Smooth muscle cell (in vitro differentiated cells): ENCODE data around the gene PGAP2. TPM values are rescaled to one million over a fixed set of nuclear protein-coding genes. Genes with fewer than 3 reads are reported as not detected.

Experiments used
- DNase-seq: peaks from one replicate; lab custom pipeline; 2025; ENCODE audit not compliant: unreplicated experiment; lab: John Stamatoyannopoulos, UW
- H2AFZ ChIP-seq: fragments of 200-600 bp; sonication (generic); 2 replicates; pipeline ENCODE4 v1.6.0; 2016; ENCODE audit warnings: antibody characterized with exemption, low read depth, mild to moderate bottlenecking
- H3F3A ChIP-seq: fragments of 200-600 bp; sonication (generic); 2 replicates; pipeline ENCODE4 v1.6.0; 2017; ENCODE audit warnings: antibody characterized with exemption, low read depth
- H3K27ac ChIP-seq: fragments of 200-600 bp; sonication (generic); 2 replicates; pipeline ENCODE4 v1.5.1; 2016; ENCODE audit warnings: low read depth, mild to moderate bottlenecking
- H3K27me3 ChIP-seq: fragments of 200-600 bp; sonication (generic); 2 replicates; pipeline ENCODE4 v1.6.1; 2016; ENCODE audit warnings: low read depth, mild to moderate bottlenecking
- H3K36me3 ChIP-seq: fragments of 200-600 bp; sonication (generic); 2 replicates; pipeline ENCODE4 v1.5.1; 2016; ENCODE audit warnings: low read depth
- H3K4me1 ChIP-seq: fragments of 200-600 bp; sonication (generic); 2 replicates; pipeline ENCODE4 v1.5.1; 2016; ENCODE audit warnings: low read depth
- H3K4me2 ChIP-seq: fragments of 200-600 bp; sonication (generic); 2 replicates; pipeline ENCODE4 v1.6.0; 2016; ENCODE audit warnings: mild to moderate bottlenecking
- H3K4me3 ChIP-seq: fragments of 200-600 bp; sonication (generic); 2 replicates; pipeline ENCODE4 v1.5.1; 2016; ENCODE audit warnings: mild to moderate bottlenecking
- H3K79me2 ChIP-seq: fragments of 200-600 bp; sonication (generic); 2 replicates; pipeline ENCODE4 v1.6.0; 2016; ENCODE audit warnings: low read depth, mild to moderate bottlenecking
- H3K9ac ChIP-seq: fragments of 200-600 bp; sonication (generic); 2 replicates; pipeline ENCODE4 v1.6.0; 2016; ENCODE audit warnings: low read depth
- H3K9me3 ChIP-seq: fragments of 200-600 bp; sonication (generic); replicated peaks from 2 replicates; pipeline ENCODE4 v1.5.1; 2016; ENCODE audit warnings: low read depth
- H4K20me1 ChIP-seq: fragments of 200-600 bp; sonication (generic); 2 replicates; pipeline ENCODE4 v1.6.0; 2016; ENCODE audit warnings: low read depth
- CTCF ChIP-seq: fragments of 200-600 bp; sonication (generic); IDR thresholded peaks from 2 replicates; pipeline ENCODE4 v1.5.1; 2017; ENCODE audit warnings: borderline replicate concordance, mild to moderate bottlenecking, antibody characterized with exemption; ENCODE audit not compliant: insufficient read depth, poor library complexity, severe bottlenecking
- WGBS: methylation state at CpG from one replicate; pipeline ENCODE4 v1.1.7; 2016; ENCODE audit warnings: low lambda C conversion rate; 5-methylcytosine and 5-hydroxymethylcytosine counted together
- polyA plus RNA-seq: library from polyadenylated mRNA; unstranded; fragments of >200 nt; fragmentation: Nextera tagmentation; extraction: Ambion mirVana; gene quantifications from 2 replicates; pipeline ENCODE4 v1.2.1, GENCODE V29; 2016
- total RNA-seq: library from RNA; depleted of rRNA; stranded (reverse); fragments of >200 nt; gene quantifications from 2 replicates; pipeline ENCODE4 v1.2.3, GENCODE V29; 2014

Gene PGAP2
- total and polyA plus RNA-seq, 2 experiments from 2014 or later, result 8.7 to 10.9 TPM

- peak overlapping the region; percentile 60 for H3K9ac ChIP-seq
- peak overlapping the region; percentile 78 for H3K4me3 ChIP-seq
- H3K9me3 ChIP-seq, result no peaks in the 10 kb centered on the region
- H3K27me3 ChIP-seq, result no peaks in the 10 kb centered on the region
- H3F3A ChIP-seq, result no peaks in the 10 kb centered on the region
- DNase-seq, result peak; percentile 39
- H3K4me2 ChIP-seq, result peak overlapping the region; percentile 99
- WGBS, result 9% methylated on average over 31 of the region's 40 CpGs
- peaks cover 15% of the 10 kb centered on the region for H3K4me1 ChIP-seq
- no peak overlapping the region for H3K27ac ChIP-seq
- peak overlapping the region; percentile 92 for H2AFZ ChIP-seq
- H3K36me3 ChIP-seq, result no peaks in the 10 kb centered on the region
- TF ChIP-seq CTCF, result no peak
- H4K20me1 ChIP-seq, result peaks cover 37% of the 10 kb centered on the region
- H3K79me2 ChIP-seq, result peaks cover 52% of the 10 kb centered on the region
Measured at GRCh38 chr11:3855808-3856491, 47.6 kb downstream of the PGAP2 start.

- H3K79me2 ChIP-seq, result peaks cover 61% of the 10 kb centered on the region
- H3K36me3 ChIP-seq, result no peaks in the 10 kb centered on the region
- no peak for DNase-seq
- no peaks in the 10 kb centered on the region for H3K9me3 ChIP-seq
- H3K4me2 ChIP-seq, result peak overlapping the region; percentile 99
- no peak overlapping the region for H3K9ac ChIP-seq
- H3F3A ChIP-seq, result no peaks in the 10 kb centered on the region
- no peak overlapping the region for H3K27ac ChIP-seq
- peaks cover 37% of the 10 kb centered on the region for H4K20me1 ChIP-seq
- TF ChIP-seq CTCF, result no peak
- 65% methylated on average over 5 of the region's 5 CpGs for WGBS
- no peaks in the 10 kb centered on the region for H3K27me3 ChIP-seq
- H3K4me1 ChIP-seq, result peaks cover 15% of the 10 kb centered on the region
- H3K4me3 ChIP-seq, result peak overlapping the region; percentile 78
- H2AFZ ChIP-seq, result no peak overlapping the region
Measured at GRCh38 chr11:3856856-3857553, 48.6 kb downstream of the PGAP2 start.

GRCh38 chr11:3857628-3858027, 49.3 kb downstream of the PGAP2 start:
- Histone ChIP-seq H3K4me3 (peak overlapping the region; percentile 78), H3F3A (no peaks in the 10 kb centered on the region), H2AFZ (no peak overlapping the region), H4K20me1 (peaks cover 37% of the 10 kb centered on the region), H3K36me3 (no peaks in the 10 kb centered on the region), H3K9ac (no peak overlapping the region), H3K4me2 (peak overlapping the region; percentile 99), H3K79me2 (peaks cover 67% of the 10 kb centered on the region), H3K27ac (no peak overlapping the region), H3K27me3 (no peaks in the 10 kb centered on the region), H3K4me1 (peaks cover 15% of the 10 kb centered on the region), H3K9me3 (no peaks in the 10 kb centered on the region)
- no peak for TF ChIP-seq CTCF
- no peak for DNase-seq
